GM19239 (cell line): Measurements from ENCODE around the gene CCDC197.
A peak's percentile ranks its signal among the peaks of the same experiment; 100 is the strongest.

Experiments
- DNase-seq: peaks from one replicate; pipeline ENCODE4 v3.0.0; 2011; ENCODE audit warnings: low spot score; ENCODE audit not compliant: insufficient read length
- FAIRE-seq: peaks from 2 replicates; lab custom pipeline; 2011; peaks lifted over from hg19 to GRCh38; lab: Jason Lieb, UNC

The CCDC197 gene

DNA sequence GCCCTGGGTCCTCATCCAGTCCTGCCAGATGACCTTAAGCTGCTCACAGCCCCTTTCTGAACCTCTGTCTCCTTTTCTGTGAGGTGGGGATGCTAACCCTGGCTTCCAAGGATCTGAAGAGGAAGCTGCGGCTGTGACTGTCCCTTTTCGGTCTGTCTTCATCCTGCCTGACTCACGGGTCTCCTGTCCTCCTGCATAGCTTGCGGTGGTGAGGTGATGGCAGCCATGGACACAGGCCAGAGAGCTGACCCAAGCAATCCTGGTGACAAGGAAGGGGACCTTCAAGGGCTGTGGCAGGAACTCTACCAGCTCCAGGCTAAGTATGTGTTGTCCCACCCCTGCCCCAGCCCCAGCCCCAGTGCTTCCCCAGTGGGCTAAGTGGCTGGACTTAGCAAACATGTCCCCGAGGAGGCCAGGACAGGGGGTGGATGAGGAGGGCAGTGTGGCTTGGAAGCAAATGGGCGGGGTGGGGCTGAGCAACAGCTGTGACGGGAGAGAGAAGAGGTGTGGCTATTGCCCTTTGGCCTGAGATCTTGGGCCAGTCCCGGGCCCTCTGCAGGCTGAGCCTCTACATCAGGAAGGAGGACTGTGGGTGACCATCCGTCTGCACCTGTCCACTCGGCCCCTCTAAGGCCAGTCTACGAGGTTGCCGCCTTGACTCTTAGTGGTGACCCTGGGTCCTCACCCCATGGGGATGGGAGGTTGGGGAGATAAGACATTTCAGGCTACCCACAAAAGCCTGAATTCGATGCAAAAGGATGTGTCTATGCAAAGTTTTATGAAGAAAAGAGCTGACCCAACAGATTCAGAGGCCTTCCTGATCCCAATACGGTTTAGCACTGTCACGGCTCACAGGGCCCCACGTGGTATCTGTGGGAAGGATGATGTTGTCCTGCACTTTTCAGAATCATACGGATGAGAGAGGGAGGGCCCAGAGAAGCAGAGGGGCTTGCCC is 1.1 kb downstream of the CCDC197 start:
- FAIRE-seq (no peak), DNase-seq (no peak)

DNA sequence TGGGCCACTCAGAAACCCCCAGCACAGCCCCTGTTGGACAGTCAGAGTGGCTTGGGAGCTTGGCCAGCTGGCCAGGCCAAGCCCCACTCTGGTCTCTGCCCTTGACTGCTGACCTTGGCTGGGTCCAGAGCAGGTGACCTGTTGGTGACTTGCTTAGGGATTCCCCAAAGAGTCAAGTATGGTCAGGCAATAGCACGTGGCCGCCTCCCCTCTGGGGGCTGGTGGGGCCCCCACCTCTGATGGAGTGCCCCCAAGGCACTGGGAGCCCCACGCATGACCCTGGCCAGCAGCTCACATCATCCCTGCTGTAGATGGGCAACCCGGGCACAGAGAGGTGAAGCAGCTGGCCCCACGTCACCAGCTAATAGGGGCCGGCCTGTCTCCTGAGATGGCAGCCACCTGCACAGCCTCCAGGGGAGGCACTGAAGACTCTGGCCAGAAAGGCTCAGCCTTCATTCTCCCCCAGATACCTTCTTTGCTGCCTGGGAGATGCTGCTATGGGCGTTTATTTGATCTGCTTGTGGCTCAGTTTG is 1.8 kb downstream of the CCDC197 start:
- no peak for FAIRE-seq
- no peak for DNase-seq

DNA sequence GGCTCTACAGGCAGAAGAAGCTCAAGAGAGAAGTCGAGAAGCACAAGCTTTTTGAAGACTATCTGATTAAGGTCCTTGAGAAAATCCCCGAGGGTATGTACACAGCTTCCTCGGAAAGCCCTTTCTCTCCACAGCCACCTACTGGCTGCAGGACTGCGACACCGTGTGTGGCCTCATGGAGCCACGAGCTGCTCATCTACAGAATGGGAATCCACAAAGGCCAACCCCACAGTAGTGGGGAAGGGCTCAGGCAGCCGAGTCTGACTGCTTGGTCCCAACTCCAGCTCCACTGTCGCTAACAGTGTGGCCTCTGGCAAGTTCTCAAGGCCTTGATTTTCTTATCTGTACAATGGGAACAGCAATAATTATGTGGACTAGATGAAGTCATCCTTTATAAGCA is 2.5 kb downstream of the CCDC197 start:
- no peak for DNase-seq

DNA sequence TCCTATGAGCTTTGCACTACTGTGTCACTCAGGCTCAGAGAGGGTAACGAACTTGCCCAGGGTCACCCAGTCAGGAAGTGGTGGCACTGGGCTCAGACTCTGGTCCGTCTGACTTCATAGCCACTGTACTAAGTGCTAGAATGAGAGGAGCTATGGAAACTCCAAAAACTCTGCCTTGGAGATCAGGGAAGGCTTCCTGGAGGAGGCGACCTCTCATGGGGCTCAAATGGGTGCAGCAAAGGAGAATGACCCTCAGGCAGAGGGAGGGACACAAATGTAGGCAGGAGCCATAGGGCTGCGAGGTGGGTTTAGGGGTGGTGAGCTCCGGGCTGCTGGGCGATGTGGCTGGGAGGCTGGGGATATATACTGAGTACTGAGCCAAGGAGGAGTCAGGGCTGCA is 3.2 kb downstream of the CCDC197 start:
- FAIRE-seq (no peak), DNase-seq (no peak)

More for the DNA sequence above, 2.5 kb downstream of the CCDC197 start:
- no peak for FAIRE-seq

DNA sequence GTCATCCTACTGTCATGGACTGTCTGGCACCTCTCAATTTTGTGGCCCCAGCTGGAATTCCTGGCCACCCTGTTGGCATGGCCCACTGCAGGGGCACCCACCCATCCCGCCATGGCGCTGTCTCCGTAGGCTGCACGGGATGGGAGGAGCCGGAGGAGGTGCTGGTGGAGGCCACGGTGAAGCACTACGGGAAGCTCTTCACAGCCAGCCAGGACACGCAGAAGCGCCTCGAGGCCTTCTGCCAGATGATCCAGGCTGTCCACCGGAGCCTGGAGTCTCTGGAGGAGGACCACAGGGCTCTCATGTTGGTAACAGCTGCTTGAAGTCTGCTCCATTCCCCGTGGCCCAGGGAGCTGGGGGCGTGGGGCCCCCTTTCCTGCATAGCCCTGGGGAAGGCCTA is 3.9 kb downstream of the CCDC197 start:
- DNase-seq (no peak), FAIRE-seq (no peak)

DNA sequence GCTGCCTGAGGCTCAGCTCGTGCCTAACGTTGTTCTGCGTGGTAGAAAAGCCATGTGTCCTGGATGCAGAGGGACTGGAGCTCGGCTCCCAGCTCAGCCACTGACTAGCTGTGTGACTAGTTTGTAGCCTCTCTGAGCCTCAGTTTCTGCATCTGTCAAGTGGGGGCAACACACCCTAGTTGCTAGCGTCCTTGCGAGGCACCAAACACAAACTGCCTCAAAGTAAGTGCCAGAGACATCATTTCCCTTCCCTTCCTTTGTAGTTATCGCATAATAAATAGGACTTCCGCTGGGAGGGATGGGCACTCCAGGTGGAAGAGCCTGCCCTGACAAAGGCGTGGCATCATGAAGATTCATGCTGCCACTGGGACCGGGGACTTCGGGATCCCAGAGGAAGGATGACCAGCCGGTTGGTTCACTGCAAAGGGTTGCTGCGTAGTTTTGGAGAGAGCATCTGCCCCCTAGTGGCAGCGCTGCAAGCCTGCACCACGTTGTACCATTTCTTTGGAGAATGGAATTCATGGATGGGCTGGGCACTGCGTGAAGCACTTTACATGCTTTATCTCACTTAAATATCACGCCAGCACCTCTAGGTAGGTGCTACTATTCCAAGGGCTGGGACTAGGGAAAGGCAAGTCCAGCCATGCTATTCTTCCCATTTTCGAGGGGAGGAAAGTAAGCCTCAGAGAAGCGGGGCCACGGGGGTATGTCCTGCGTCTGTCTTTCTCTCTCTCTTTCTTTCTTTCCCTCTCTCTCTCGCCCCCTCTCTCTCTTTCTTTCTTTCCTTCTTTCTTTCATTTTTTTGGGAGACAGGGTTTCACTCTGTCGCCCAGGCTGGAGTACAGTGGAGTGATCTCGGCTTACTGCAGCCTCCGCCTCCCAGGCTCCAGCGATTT is 4.6 kb downstream of the CCDC197 start:
- peak; percentile 95 for FAIRE-seq
- DNase-seq = peak; percentile 73

DNA sequence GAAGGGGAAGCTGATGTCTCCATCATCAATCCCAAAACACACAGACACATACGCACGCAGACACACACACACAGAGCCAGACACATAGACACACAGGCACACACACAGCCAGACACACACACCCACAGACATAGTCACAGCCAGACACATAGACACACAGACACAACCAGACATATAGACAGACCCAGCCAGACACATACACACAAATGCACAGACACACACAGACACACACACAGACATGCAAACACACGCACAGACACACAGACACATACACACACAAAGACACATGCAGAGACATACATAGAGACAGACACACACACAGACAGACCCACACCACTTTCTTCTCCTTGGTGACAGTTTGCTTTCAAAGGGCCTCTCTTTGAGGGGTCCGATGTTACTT is 6.3 kb downstream of the CCDC197 start:
- FAIRE-seq (no peak), DNase-seq (no peak)

DNA sequence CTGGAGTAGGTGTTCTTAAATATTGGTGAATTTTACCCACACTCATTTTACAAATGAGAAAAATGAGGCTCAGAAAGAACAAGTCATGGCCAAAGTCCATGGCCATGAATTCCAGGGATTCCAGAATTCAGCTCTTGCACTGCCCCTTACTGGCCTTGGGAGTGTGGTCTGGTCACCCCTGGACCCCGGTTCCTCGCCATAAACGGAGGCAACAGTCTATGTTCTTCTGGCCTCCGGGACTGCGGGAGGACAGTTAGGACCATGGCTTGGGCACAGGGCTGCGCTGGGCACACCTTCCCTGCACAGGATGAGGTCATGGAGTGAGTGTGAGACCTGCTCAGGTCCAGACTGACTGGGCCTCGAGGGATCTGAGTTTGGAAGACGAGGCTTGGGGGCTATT is 6.9 kb downstream of the CCDC197 start:
- no peak for FAIRE-seq
- DNase-seq = no peak

DNA sequence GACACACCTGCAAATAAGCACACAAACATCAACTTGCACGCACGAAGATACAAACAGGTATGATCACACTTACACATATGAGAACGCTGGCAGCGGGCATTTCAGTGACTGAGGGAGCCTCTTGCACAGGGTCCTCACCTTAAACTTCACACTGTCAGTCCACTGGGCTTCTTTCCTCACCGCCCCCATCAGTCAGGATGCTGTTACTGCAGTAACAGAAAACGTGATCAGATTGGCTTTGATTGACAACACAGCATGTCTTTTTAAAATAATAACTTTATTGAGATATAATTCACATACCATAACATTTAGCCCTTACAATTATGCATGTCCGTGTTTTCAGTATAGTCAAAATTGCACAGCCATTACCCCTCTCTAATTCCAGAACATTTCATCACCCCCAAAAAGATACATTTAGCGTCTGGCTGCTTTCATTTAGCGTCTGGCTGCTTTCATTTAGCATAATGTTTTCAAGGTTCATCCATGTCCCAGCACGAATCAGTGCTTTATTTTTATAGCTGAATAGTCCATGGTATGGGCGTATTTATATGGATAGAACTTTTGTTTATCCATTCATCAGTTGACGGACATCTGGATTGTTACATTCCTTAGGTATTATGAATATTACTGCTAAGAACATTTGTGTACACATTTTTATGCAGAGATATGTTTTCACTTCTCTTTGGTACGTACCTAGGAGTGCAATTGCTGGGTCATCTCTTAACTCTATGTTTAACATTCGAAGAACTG is 8.4 kb downstream of the CCDC197 start:
- no peak for DNase-seq
- FAIRE-seq = peak; percentile 71

DNA sequence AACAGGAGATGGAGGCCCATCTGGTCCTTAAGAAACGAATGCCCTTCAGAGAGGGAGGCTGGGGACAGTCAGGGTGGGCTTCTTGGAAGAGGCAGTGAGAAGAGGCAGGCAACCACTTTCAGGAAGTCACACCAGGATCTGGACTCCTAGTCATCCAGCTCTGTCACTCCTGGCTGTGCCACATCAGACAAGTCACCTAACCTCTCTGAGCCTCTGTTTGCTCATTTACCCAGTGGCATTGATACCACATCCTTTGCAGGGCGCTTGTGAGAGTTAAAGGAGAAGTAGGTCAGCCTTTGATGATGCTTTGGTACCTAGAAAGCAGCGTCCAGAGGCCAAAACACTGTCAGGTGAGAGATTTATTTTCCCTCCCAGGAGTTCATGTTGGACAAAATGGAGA is 11.1 kb downstream of the CCDC197 start:
- DNase-seq = no peak
- no peak for FAIRE-seq

DNA sequence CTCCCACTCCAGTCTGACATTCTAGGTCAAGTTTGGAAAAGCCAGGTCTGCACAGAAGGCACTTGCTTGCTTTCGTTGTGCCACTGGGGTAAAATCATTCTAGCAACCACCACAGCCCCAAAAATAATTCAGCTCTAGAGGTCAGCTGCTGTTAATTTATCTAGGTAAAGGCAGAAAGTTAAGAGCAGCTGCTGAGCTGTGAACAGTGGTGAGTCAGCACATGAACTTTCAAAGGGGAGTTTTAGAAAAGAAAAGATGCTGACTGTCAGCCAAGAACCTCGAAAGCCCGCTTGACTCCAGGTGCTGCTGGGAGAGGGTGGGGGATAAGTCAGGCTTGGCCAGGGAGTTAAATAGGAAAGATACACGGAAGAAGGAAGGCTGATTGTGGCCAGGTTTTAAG is 12.7 kb downstream of the CCDC197 start:
- DNase-seq (no peak), FAIRE-seq (no peak)

DNA sequence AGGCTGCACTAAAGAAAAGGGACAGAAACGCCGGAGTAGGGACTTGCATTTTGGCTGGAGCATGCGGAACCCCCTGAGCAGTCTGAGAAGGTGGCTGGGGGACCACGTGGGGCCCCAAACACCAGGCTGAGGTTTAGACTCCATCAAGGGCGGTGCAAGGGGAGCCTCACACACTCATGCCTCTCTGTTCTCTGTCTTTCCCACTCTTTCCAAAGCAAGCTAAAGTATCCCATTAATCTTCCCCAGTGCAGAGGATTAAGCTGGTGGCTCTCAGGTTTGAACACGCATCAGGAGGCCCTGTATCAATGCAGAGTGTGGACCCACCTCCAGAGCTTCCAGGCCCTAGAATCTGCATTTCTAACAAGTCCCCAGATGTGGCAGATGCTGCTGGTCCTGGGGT is 13.5 kb downstream of the CCDC197 start:
- no peak for FAIRE-seq
- DNase-seq = no peak

DNA sequence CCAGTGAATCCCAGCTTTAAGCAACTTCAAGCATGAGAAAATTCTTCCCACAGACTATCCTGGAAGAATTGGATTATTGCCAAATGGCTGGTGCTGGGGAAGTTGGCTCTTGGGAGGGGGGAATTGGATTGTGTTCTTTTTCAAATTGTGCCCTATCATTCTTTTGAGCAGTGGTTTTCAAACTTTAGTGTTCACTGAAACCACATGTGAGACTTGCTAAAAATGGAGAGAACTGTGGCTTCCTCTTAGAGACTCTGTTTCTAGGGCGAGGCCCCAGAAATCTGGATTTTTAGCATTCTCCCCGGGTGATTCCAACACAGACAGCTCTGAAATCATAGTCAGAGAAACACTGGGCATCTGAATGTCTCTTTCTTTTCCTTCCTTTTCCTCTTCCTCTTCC is 14.7 kb downstream of the CCDC197 start:
- FAIRE-seq (peak; percentile 54), DNase-seq (no peak)

DNA sequence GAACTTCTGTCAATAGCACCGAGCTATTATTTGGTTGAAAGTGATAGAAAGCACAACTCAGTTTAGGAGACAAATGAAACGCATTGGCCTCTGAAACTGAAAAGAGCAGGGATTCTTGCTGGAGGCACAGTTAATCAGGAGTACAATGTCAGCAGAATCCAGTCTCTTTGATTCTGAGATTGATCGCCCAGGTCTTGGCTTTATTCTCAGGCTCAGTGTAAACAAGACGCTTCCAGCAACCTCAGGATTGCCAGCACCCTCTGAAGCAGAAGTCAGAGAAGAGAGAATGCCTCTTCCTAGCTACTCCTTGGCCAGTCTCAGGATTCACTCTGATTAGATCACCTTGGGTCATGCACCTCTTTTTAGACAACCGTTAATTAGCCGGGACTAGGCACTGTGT is 17.3 kb downstream of the CCDC197 start:
- no peak for DNase-seq

DNA sequence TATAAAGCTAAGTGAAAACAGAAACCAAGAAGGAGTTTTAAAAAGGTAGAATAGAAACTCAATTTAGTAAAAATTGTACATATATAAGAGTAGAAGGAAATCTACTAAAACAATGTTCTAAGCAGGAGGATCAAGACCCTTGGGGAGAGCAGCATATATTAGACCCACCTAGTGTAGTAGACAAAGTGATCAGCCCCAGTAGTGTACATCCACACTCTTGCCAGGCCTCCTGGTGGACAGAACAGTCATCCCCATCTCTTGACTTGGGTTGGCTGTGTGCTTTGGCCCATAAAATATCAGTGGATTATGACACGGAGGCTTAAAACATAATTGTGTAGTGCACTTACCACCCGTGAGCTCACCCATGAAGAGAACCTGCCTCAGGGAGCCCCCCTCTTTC is 18.1 kb downstream of the CCDC197 start:
- FAIRE-seq (no peak), DNase-seq (no peak)

More for the DNA sequence above, 17.3 kb downstream of the CCDC197 start:
- FAIRE-seq = no peak

DNA sequence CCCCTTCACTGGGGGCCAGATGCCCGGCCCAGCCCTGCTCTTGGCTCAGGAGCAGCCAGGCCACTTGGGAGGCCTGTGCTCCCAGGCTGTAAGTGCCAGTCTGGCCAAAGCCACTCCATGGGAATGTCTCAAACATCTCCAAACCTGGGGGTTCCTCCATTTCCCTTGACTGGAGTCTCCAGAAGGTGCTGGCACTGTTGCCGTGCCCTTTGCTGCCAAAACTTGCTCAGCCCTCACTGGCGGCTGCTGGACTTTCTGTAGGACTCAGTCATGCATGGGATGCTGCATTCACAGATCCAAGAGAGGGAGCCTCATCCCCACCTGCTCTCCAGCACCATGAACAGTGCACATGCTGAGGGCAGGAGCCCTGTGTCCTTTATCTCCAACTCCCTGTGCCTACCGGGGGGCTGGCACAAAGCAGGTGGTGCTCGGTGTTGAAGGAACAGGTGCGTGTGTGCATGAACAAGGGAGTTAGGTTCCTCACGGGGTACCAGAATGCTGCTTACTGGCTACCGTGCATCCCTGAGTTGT is 19.4 kb downstream of the CCDC197 start:
- no peak for FAIRE-seq
- no peak for DNase-seq

DNA sequence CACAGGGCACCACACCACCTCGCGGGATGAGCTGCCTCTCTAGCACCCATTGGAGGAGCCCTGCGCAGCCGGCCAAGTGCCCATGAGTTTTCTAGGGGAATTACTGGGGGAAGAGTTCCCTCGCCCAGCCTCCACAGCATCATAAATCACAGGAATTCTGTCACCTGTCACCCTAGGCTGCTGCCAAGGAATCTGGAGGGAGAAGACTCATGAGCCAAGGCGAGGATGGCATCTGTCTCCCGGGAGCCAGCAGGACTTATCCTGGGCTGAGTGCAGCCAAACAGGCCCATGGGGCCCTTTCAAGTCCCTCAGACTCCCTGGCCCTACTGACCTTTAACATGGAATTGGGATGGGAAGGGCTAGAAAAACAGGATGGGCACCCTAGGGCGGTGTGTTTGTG is 21.2 kb downstream of the CCDC197 start:
- FAIRE-seq = no peak
- no peak for DNase-seq

DNA sequence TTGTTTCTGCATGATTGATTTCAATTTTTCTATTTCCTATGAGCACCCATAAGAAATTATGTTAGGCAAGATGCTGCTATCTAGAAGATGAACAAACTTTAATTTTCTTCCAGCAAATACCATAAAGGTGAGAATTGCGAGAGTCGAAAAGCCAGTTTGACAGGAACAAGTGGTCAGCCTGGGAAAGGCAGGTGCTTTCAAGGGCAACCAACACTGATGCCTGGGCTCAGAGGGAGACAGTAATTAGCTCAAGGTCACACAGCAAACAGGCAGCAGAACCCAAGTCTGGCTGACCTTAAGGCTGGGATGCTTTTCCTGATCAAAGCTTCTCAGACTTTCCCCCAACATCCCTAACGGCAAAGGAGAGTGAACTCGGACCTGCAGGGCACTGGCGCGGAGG is 22.2 kb downstream of the CCDC197 start:
- FAIRE-seq (no peak), DNase-seq (no peak)

DNA sequence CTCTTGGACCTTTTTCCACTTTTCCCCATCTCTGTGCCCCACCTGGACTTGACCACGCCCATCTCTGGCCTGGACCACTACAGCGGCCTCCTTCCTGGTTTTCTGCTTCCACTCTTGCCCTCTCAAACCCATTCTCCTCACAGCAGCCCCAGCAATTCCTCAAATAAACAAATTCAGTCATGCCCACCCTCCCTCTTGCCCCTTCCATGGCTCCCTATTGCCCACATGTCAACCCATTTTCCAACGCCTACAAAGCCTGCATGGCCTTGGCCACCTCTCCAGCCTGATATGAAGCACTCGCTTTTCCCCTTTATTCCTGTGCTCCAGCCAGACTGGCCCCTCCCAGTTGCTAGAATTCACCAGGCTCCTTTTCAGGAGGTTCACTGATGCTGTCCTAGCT is 23.2 kb downstream of the CCDC197 start:
- no peak for DNase-seq
- FAIRE-seq = no peak

DNA sequence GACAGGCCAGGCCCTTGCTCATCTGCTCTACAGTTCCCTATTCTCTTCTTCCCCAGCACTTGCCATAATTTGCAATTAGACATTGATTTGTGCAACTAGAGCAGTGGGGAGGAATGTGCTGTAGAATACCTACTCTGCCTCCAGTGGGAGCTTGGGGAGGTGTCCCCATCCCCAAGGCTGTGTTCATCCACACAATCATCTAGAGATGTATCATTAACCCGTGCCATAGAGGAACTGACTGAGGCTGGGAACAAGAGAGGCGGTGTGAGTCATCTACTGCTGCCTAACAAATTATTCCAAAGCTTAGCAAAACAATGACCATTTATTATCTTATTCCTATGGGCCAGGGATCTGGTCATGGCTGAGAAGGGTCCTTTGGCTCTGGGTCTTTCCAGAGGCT is 23.9 kb downstream of the CCDC197 start:
- DNase-seq (no peak), FAIRE-seq (no peak)
